KBM-7 (cell line): ENCODE measurements around the gene NFIX.
"Not testable (repeated sequence)": the region's sequence is repeated elsewhere in the genome, so short reads cannot be mapped to it uniquely, and the experiment has no call there.

Experiments used
- DNase-seq: peaks from one replicate; pipeline ENCODE4 v3.0.0-alpha.2; 2015
- in situ Hi-C: fragments of 300-500 bp; cut with MboI; formaldehyde crosslinking; loops from 2 replicates; pipeline ENCODE4 v1.14.3; 2020; ENCODE audit warnings: low sequenced_read_pairs, low pct_unique_long_range_greater_than_20kb, mixed read lengths

The NFIX gene

GRCh38 chr19:12994701-12995595, at the start of gene NFIX:
TSS of gene NFIX (plus strand) at chr19:12995475. CDS start at chr19:12995838, 363 bp downstream.
- peak; percentile 49 for DNase-seq
- in situ Hi-C loops, result loop anchor here (25.0 kb wide), 1 partner anchor 92 kb away; no protein-coding TSS in a partner anchor

- in situ Hi-C loops, result no loop called here
- peak; percentile 98 for DNase-seq
Measured at GRCh38 chr19:12945479-12946091, 49.7 kb upstream of the NFIX start, which contains the start of gene RAD23A. TSS of gene RAD23A (plus strand) at chr19:12945862. CDS start at chr19:12945949, 87 bp downstream.

DNA sequence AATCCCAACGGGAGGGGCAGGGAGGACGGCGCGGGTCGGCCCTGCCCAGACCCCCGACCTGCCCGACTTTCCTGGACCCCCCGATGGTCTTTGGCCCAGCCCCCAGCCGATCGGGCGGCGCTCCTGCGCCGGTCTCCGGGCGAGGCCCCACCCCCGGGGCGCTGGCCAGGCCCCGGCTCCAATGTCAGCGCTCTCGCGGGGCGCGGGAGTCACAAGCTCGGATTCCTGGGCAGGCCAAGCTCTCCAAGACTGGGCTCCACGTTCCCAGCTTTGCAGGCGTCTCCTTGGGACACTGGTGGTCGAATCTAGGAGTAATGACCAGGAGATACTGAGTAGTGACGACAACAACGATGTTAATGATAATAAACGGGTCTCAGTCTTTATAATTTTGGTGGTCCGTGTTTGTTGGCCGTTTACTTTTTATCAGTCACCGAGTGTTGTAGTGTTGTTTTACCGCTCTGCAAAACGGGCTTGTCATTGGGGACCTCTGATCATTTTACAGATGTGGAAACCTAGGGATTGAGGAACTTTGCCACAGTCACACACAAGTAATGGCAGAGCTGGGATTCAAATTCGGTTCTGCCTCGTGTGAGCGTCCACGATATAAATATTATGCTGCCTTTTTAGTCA, 49.1 kb upstream of the NFIX start:
- in situ Hi-C loops, result no loop called here
- DNase-seq, result peak; percentile 58

GRCh38 chr19:12946731-12947496, 48.4 kb upstream of the NFIX start:
- in situ Hi-C loops, result no loop called here
- DNase-seq, result no peak

GRCh38 chr19:12947702-12948611, 47.3 kb upstream of the NFIX start:
- in situ Hi-C loops, result no loop called here

GRCh38 chr19:12948612-12949362, 46.5 kb upstream of the NFIX start:
- in situ Hi-C loops, result no loop called here
- DNase-seq, result no peak

More at GRCh38 chr19:12947702-12948611, 47.3 kb upstream of the NFIX start:
- no peak for DNase-seq

DNA sequence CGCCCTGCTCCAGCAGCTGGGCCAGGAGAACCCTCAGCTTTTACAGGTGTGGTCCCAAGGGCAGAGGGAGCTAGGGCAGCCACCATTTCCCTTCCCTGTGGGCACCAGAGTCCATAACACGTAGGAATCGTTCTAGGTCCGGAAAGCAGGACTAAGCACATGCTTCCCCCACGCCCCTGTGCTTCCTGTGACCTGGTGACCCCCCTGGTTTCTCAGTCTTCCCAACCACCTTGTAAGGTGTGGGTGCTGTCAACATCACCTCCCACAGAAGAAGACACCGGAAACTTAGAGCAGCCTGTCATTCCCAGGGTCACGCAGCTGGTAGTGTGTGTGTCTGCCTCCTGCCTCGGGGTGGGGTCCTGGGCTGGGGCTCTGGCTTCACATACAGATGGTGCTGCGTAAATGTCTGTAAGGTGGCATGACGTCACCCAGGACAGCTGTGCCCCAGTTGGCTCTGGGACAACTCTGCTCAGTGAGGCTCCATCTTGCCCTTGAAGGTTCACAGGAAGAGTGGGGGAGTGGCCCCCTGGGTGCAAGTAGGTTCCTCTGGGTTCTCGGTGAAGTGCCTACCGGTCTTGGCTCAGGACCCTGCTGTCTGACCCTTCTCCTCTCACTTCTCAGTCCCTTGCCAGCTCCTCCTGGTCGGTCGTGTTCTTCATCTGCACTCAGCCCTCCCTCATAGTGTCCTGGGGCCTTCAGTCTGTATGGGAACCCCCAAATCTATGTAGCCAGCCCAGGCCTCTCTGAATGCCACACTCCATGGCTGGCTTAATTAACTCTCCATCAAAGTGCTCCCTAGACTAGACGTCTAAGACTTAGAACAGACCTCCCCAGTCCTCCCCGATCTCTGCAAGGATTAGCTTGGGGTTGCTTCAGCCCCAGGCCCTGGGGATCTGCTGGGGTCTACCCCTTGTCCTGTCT, 45.7 kb upstream of the NFIX start:
- in situ Hi-C loops, result no loop called here
- DNase-seq, result no peak

- in situ Hi-C loops, DNase-seq: not testable (repeated sequence)
Measured at GRCh38 chr19:12952050-12952449, 43.2 kb upstream of the NFIX start.

- in situ Hi-C loops, result no loop called here
- no peak for DNase-seq
Measured at GRCh38 chr19:12952488-12953137, 42.7 kb upstream of the NFIX start.

DNA sequence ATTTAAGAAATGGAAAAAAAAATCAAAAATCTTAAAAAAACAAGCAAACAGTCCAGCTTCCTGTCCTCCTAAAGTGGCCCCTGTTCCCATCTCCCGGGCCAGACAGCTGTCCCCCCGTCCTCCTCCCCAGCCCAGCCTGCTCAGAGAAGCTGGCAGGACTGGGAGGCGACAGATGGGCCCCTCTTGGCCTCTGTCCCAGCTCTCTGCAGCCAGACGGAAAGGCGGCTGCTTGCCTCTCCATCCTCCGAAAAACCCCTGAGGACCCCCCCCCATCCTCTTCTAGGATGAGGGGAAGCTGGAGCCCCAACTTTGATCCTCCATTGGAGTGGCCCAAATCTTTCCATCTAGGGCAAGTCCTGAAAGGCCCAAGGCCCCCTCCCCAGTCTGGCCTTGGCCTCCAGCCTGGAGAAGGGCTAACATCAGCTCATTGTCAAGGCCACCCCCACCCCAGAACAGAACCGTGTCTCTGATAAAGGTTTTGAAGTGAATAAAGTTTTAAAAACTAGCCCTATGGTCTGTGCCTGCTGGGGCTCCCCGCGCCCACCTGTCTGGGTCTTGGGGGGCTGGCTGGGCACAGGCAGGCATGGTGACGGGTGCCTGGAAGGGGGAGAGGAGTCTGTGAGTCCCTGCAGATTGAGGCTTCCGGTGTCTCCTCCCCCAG, 42.0 kb upstream of the NFIX start:
- in situ Hi-C loops, result no loop called here
- DNase-seq, result no peak

GRCh38 chr19:12953799-12954611, 41.3 kb upstream of the NFIX start:
- in situ Hi-C loops, result no loop called here
- no peak for DNase-seq

- in situ Hi-C loops, result no loop called here
- no peak for DNase-seq
Measured at GRCh38 chr19:12954612-12954962, 40.7 kb upstream of the NFIX start.

DNA sequence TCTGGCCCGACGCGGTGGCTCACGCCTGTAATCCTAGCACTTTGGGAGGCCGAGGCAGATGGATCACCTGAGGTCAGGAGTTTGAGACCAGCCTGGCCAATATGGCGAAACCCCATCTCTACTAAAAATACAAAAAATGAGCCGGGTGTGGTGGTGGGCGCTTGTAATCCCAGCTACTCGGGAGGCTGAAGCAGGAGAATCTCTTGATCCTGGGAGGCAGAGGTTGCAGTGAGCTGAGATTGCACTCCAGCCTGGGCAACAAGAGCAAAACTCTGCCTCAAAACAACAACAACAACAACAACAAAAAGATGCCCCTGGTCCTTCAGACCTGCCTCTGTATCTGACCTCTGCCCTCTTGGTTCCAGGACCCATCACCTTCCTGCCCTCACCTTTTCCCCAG, 39.7 kb upstream of the NFIX start:
- DNase-seq, in situ Hi-C loops: not testable (repeated sequence)

DNA sequence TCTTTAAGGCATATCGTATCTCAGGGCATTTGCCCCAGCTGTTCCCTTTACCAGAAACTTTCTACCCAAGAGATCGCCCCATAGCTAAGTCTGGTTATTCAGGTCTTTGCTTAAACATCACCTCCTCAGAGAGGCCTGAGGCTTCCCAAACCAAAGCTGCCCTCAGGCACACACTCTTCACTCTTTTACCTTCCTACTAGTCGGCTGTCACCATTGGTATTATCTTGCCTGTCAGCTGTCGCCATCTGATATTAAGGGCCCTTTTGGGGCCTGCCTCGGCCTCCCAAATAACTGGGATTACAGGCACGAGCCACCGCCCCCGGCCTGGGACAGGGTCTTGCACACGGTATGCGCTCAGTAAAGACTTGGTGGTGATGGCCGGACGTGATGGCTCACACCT, 39.3 kb upstream of the NFIX start:
- no peak for DNase-seq
- in situ Hi-C loops, result no loop called here
